Stimulated activated CD4-positive, alpha-beta T cell treated with anti-CD3 and anti-CD28 coated beads, Interleukin-1b, Interleukin-23, amount 100 ng/mL, for 24 hours (primary cell): ENCODE results near the gene TAAR9.
A peak's percentile ranks its signal among the peaks of the same experiment; 100 is the strongest.
"Not testable (repeated sequence)": the region's sequence is repeated elsewhere in the genome, so short reads cannot be mapped to it uniquely, and the experiment has no call there.

ENCODE experiments used
- DNase-seq, 4 experiments: peaks; one replicate each; pipeline ENCODE4 v3.0.0-alpha.2; 2020; ENCODE audit warnings: low read depth in 4 of 4, low spot score in 1 of 4

Gene TAAR9

GRCh38 chr6:132513831-132514545 lies 24.1 kb upstream of the TAAR9 start:
- no peak for DNase-seq

- DNase-seq, result no peak
Measured at GRCh38 chr6:132515386-132515785, 22.7 kb upstream of the TAAR9 start.

- no peak for DNase-seq
Measured at GRCh38 chr6:132520953-132521352, 17.1 kb upstream of the TAAR9 start.

DNA sequence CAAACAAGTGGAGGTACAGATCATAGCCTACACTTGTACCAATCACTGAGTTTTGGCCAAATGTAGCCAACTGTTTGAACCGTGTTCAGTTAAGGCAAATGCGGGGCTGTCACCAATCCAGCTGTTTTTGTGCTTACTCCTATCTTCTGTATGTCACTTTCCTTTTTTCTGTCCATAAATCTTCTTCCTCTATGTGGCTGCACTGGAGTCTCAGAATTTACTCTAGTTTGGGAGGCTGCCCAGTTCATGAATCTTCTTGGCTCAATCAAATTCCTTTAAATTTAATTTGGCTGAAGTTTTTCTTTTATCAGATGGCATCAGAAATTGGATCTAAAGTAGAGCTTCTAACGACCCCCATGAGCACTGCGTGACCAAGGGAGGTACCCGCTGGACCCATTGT lies 13.4 kb upstream of the TAAR9 start:
- no peak for DNase-seq

GRCh38 chr6:132525866-132526265 lies 12.2 kb upstream of the TAAR9 start:
- no peak for DNase-seq

DNA sequence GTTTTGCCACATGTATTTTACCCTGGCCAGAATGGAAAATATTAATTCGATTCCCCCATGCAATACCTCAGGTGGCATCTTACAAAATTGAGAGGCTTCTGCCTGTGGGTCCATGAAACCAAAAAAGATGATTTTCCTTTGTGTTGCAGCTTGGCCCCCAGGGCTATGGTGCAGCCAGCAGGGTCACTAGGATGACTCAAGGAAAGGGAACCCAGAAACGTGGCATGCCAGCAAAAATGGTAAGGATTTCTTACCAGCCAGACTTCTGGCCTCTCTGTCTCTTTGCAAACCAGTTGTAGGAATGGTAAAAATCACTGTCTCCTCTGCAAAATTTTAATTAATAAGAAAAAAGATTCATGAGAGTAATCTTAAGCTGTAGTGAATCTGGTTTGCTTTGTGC lies 11.6 kb upstream of the TAAR9 start:
- no peak for DNase-seq

GRCh38 chr6:132527791-132528190 lies 10.3 kb upstream of the TAAR9 start:
- no peak for DNase-seq

GRCh38 chr6:132530293-132530974 lies 7.6 kb upstream of the TAAR9 start:
- peak; percentile 42 to 79 (median 56) for DNase-seq

GRCh38 chr6:132534546-132534945 lies 3.5 kb upstream of the TAAR9 start:
- not testable (repeated sequence) for DNase-seq

GRCh38 chr6:132537145-132537544 lies 932 bp upstream of the TAAR9 start:
- DNase-seq, result no peak

DNA sequence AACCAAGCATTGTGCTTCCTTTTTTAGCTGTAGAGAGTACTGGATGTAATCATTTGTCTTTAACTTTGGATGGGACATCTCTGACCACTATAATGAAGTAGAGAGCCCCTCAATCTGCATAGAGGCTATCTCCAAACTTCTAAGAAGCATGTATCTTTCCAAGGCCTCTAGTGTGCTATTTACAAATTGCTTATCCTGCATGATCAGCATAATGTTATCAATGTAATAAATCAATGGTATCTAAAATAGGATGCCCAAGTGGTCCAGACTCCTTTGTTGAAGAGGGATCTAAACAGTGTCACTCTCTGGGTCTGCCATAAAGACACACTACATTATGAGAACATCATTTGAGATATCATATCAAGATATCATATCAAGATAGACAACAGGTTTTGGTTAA lies 6.7 kb downstream of the TAAR9 start:
- no peak for DNase-seq

- DNase-seq, result no peak
Measured at GRCh38 chr6:132548746-132549463, 10.8 kb downstream of the TAAR9 start.

- no peak for DNase-seq
Measured at GRCh38 chr6:132551214-132551613, 13.1 kb downstream of the TAAR9 start.

GRCh38 chr6:132552372-132552771 lies 14.3 kb downstream of the TAAR9 start, which contains the start of gene TAAR8:
TSS of gene TAAR8 (plus strand) at chr6:132552672. CDS start at chr6:132552693, 21 bp downstream.
- no peak for DNase-seq

- not testable (repeated sequence) for DNase-seq
Measured at GRCh38 chr6:132560087-132560486, 22.0 kb downstream of the TAAR9 start.

- no peak for DNase-seq
Measured at GRCh38 chr6:132566404-132566803, 28.3 kb downstream of the TAAR9 start.

DNA sequence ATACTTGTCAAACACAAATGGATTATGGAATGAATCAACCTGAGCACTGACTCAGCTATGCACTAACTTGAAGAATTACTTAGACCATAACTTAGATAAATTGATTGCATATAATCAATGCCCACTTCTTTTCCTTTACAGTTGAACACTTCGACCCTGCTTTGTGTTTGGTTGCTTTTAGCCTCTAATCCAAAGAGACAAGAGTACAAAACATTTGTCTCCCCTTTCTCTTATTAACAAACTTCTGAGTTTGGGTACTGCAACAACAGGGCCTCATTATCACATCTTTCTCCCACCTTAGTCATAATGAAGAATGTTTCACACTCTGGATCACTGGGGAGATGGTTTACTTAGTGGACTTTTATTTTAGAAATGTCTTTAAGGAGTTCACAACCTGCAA lies 29.5 kb downstream of the TAAR9 start:
- no peak for DNase-seq

DNA sequence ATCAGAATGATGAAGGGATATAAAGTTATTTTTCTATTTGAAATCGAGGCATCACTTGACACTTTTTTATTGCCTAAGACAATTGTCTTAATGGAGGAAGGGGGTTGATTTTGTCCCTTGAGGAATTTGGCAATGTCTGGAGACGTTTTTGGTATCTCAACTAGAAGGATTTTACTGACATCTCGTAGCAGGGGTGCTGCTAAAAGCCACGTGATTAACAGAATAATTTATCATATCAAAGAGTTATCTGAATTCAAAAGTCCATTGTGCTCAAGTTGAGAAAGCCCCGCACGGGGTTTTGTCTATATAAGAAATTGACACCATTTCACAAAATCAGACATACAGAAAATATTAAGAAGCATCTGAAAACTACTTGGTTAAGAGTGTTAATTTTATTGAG lies 30.5 kb downstream of the TAAR9 start:
- no peak for DNase-seq

- no peak for DNase-seq
Measured at GRCh38 chr6:132569170-132569569, 31.1 kb downstream of the TAAR9 start.

- DNase-seq, result no peak
Measured at GRCh38 chr6:132570221-132570777, 32.2 kb downstream of the TAAR9 start, which contains the start of gene TAAR6. TSS of gene TAAR6 (plus strand) at chr6:132570322. CDS start at chr6:132570322, 0 bp downstream.

GRCh38 chr6:132571774-132572173 lies 33.7 kb downstream of the TAAR9 start:
- DNase-seq, result no peak

DNA sequence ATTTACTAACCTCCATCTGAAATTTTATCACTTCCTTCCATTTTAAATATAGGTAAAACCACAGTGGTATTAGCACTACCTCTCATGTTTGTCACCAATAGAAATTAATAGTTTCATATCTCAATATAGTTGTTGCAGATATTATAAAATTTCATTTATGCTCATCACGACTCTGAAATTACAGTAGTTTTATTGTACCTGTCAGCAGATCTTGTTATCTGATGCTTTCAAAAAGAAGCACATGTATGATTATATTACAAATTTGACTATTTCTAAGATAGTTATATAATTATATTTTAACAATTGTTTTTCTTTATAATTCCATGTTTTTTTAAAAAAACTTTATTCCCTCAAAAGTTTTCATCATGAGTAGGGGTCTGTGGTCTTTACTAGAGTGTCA lies 46.6 kb downstream of the TAAR9 start:
- DNase-seq, result no peak
